Panc1 (cell line): ENCODE results near the gene CLDN7. TPM values are rescaled to one million over a fixed set of nuclear protein-coding genes. Genes with fewer than 3 reads are reported as not detected.
A peak's percentile ranks its signal among the peaks of the same experiment; 100 is the strongest.

Source experiments
- ATAC-seq: fragments of 200-7000 bp; cut with Tn5 transposase; 2 replicates; pipeline ENCODE4 v1.9.1; 2020; ENCODE audit warnings: mild to moderate bottlenecking, moderate library complexity
- BruUV-seq: library from RNA; stranded (reverse); fragments of 400-500 nt; replicated peaks from 2 replicates; lab custom pipeline; 2021; lab: Mats Ljungman, UMichigan
- CTCF ChIA-PET: fragments of 300-600 bp; sonication (Branson Sonifier 250); formaldehyde crosslinking; loops from one replicate; lab custom pipeline; 2022; ENCODE audit warnings: antibody characterized with exemption; lab: Charles Lee
- POLR2A ChIA-PET: fragments of 300-600 bp; sonication (Branson Sonifier 250); formaldehyde crosslinking; loops from one replicate; lab custom pipeline; 2022; ENCODE audit warnings: antibody characterized with exemption; lab: Charles Lee
- DNase-seq: peaks from one replicate; pipeline ENCODE4 v3.0.0-alpha.2; 2010; ENCODE audit warnings: low read depth, low spot score
- H3K27ac ChIP-seq: 2 replicates; pipeline ENCODE4 v1.5.1; 2011; ENCODE audit warnings: mild to moderate bottlenecking, low read length, inconsistent platforms
- H3K27me3 ChIP-seq: fragments of 200-500 bp; sonication (Bioruptor generic); 2 replicates; pipeline ENCODE4 v1.6.0; 2014; ENCODE audit warnings: low read length, inconsistent platforms; ENCODE audit not compliant: control insufficient read depth, insufficient read depth
- H3K36me3 ChIP-seq: fragments of 200-500 bp; sonication (Bioruptor generic); 2 replicates; pipeline ENCODE4 v1.5.1; 2014; ENCODE audit warnings: inconsistent platforms, mild to moderate bottlenecking, low read length, moderate library complexity; ENCODE audit not compliant: control insufficient read depth, insufficient read depth
- H3K4me1 ChIP-seq: 2 replicates; pipeline ENCODE4 v1.5.1; 2011; ENCODE audit warnings: inconsistent platforms, mild to moderate bottlenecking, low read length, moderate library complexity; ENCODE audit not compliant: control insufficient read depth, insufficient read depth
- H3K4me3 ChIP-seq, 2 experiments: 2 replicates each; pipeline ENCODE4 v1.5.1; 2011 to 2012; ENCODE audit warnings: low read depth in 2 of 2, low read length in 2 of 2, mild to moderate bottlenecking in 2 of 2, inconsistent platforms in 1 of 2, moderate library complexity in 1 of 2
- H3K9me3 ChIP-seq: fragments of 200-500 bp; sonication (Bioruptor generic); 2 replicates; pipeline ENCODE4 v1.5.1; 2014; ENCODE audit warnings: low read depth, mild to moderate bottlenecking, inconsistent platforms, low read length, moderate library complexity; ENCODE audit not compliant: control insufficient read depth, insufficient read depth
- POLR2AphosphoS5 ChIP-seq: IDR thresholded peaks from 2 replicates; pipeline ENCODE4 v1.6.1; 2012; ENCODE audit warnings: mild to moderate bottlenecking, low read depth, low read length, moderate library complexity
- SIN3A ChIP-seq: IDR thresholded peaks from 2 replicates; pipeline ENCODE4 v1.6.1; 2012; ENCODE audit warnings: low read depth, mild to moderate bottlenecking, low read length, moderate library complexity, borderline replicate concordance; ENCODE audit not compliant: insufficient read depth
- TCF7L2 ChIP-seq: IDR thresholded peaks from 2 replicates; pipeline ENCODE4 v1.6.1; 2011; ENCODE audit warnings: mild to moderate bottlenecking, low read depth, low read length, inconsistent platforms
- in situ Hi-C: cut with HindIII; loops from 2 replicates; pipeline ENCODE4 v1.10.0; 2016; ENCODE audit warnings: low sequenced_read_pairs, low pct_unique_long_range_greater_than_20kb
- intact Hi-C: fragments of 100-400 bp; cut with micrococcal nuclease; formaldehyde crosslinking; loops from one replicate; pipeline ENCODE4 v1.10.0; 2022; ENCODE audit not compliant: unreplicated experiment
- total RNA-seq: library from RNA; stranded (reverse); gene quantifications from one replicate; pipeline ENCODE4 v1.2.1, GENCODE V29; 2021; ENCODE audit not compliant: unreplicated experiment
- TF ChIP-seq, protein P1 (sequence below), 2 experiments: IDR thresholded peaks; 2 replicates each; pipeline ENCODE4 v1.6.1; 2011 to 2012; ENCODE audit warnings: low read depth in 2 of 2, control low read depth in 1 of 2, low read length in 1 of 2, mild to moderate bottlenecking in 1 of 2, moderate library complexity in 1 of 2; ENCODE audit not compliant: insufficient read depth in 1 of 2
- TF ChIP-seq, protein P2 (sequence below): fragments of 450-650 bp; IDR thresholded peaks from 2 replicates; pipeline ENCODE4 v1.5.1; 2017; ENCODE audit warnings: mild to moderate bottlenecking

CLDN7 gene
- total RNA-seq, 1 experiment from 2014 or later = 43.1 TPM

DNA sequence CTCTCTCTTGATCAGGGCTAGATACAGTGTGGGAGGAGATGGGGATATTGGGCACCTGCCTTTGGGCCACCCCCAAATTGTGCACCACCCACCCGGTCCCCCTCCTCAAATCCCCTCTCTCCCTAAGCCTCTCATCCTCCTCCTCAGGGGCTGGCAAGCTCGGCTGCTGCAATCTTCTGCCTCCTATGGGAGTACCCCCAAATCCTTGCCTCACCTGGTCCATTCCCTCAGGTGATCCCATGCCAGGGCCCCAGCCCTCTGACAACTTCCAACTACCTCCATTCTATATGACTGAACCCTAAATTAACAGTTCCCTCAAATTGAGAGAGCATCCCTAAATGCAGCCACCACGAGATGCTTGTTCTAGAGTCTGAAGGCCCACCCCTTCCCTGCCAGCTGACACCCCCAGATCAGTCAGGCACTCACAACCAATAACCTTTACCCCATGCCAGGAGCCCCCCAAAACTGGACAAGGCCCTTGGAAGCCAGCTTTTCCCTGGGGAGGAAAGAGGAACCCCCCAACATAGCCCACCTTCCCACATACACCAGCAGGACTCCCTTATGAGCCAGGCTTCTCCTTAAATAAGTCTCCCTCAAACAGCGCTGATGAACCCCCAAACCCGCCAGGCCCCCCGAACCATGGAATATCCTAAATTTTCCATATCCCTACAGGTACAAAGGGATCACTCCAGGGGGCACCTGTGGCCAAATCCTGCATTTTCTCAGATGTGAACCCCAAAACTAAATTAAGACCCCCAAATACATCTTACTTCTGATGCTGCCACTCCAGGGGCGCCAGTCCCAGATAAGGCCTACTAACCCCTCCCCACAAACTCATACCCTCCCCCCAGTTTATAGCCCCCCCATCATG, 45.8 kb downstream of the CLDN7 start:
- Histone ChIP-seq H3K27me3 (no peaks in the 10 kb centered on the region), H3K9me3 (no peaks in the 10 kb centered on the region), H3K27ac (peak overlapping the region; percentile 73), H3K4me1 (peaks cover 36% of the 10 kb centered on the region), H3K4me3 (peak overlapping the region; percentile 53 to 67), H3K36me3 (peaks cover 5% of the 10 kb centered on the region; the same call in 1 of the 2 replicates)
- DNase-seq (no peak), ATAC-seq (no peak)
- intact Hi-C loops (no loop called here), in situ Hi-C loops (no loop called here)
- TF ChIP-seq POLR2AphosphoS5 (no peak), TCF7L2 (no peak), SIN3A (no peak)
- TF ChIP-seq, protein P1, sequence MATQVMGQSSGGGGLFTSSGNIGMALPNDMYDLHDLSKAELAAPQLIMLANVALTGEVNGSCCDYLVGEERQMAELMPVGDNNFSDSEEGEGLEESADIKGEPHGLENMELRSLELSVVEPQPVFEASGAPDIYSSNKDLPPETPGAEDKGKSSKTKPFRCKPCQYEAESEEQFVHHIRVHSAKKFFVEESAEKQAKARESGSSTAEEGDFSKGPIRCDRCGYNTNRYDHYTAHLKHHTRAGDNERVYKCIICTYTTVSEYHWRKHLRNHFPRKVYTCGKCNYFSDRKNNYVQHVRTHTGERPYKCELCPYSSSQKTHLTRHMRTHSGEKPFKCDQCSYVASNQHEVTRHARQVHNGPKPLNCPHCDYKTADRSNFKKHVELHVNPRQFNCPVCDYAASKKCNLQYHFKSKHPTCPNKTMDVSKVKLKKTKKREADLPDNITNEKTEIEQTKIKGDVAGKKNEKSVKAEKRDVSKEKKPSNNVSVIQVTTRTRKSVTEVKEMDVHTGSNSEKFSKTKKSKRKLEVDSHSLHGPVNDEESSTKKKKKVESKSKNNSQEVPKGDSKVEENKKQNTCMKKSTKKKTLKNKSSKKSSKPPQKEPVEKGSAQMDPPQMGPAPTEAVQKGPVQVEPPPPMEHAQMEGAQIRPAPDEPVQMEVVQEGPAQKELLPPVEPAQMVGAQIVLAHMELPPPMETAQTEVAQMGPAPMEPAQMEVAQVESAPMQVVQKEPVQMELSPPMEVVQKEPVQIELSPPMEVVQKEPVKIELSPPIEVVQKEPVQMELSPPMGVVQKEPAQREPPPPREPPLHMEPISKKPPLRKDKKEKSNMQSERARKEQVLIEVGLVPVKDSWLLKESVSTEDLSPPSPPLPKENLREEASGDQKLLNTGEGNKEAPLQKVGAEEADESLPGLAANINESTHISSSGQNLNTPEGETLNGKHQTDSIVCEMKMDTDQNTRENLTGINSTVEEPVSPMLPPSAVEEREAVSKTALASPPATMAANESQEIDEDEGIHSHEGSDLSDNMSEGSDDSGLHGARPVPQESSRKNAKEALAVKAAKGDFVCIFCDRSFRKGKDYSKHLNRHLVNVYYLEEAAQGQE (IDR thresholded peaks at IDR 0.05; ENCODE audit: insufficient read depth in 1 of 2, low read depth in 2 of 2, low read length in 1 of 2) = no peak
- TF ChIP-seq, protein P2, sequence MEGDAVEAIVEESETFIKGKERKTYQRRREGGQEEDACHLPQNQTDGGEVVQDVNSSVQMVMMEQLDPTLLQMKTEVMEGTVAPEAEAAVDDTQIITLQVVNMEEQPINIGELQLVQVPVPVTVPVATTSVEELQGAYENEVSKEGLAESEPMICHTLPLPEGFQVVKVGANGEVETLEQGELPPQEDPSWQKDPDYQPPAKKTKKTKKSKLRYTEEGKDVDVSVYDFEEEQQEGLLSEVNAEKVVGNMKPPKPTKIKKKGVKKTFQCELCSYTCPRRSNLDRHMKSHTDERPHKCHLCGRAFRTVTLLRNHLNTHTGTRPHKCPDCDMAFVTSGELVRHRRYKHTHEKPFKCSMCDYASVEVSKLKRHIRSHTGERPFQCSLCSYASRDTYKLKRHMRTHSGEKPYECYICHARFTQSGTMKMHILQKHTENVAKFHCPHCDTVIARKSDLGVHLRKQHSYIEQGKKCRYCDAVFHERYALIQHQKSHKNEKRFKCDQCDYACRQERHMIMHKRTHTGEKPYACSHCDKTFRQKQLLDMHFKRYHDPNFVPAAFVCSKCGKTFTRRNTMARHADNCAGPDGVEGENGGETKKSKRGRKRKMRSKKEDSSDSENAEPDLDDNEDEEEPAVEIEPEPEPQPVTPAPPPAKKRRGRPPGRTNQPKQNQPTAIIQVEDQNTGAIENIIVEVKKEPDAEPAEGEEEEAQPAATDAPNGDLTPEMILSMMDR = no peak
- ChIA-PET POLR2A (interaction anchor here (0.6 kb wide), 1 partner anchor 88 kb away, joined by 25 read pairs; no protein-coding TSS in a partner anchor), CTCF (interaction anchor here (0.6 kb wide), 2 partner anchors 123 to 170 kb away, joined by 10 to 12 read pairs; no protein-coding TSS in a partner anchor)
- TSS peak; percentile 55 for BruUV-seq

DNA sequence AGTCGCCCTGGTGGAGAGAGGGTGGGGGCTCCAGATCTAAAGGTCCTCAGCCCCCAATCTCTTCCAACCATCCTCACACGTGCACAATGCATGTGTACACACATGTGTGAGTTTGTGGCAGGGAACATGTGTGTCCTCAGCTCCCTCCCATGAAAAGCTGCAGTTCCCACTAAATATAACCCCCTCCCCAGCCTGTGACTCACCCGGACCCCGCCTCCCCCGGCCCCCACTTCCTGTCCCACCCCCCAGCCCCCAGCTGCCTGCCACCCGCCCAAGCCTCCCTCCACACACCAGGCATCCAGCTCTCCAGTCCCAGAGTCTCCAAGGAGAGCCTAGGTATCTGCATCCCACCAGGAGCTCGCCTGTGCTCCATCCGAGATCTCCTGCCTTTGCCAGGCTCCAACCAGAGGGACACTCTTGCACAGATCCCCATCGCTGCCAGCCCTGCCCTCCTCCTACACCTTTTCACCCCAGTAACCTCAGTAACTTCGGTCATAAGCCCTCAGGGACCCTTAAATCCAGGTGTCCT, 46.6 kb downstream of the CLDN7 start:
- BruUV-seq = no TSS peak
- ChIA-PET POLR2A (interaction anchor here (0.6 kb wide), 1 partner anchor 89 kb away, joined by 25 read pairs; no protein-coding TSS in a partner anchor), CTCF (interaction anchor here (0.5 to 0.6 kb wide), 3 partner anchors 38 to 169 kb away, joined by 3 to 12 read pairs (median 10); no protein-coding TSS in a partner anchor)
- TF ChIP-seq, protein P2 = no peak
- TF ChIP-seq, protein P1 (IDR thresholded peaks at IDR 0.05; ENCODE audit: insufficient read depth in 1 of 2, low read depth in 2 of 2, low read length in 1 of 2) = no peak
- TF ChIP-seq TCF7L2 (no peak), POLR2AphosphoS5 (no peak), SIN3A (no peak)
- H3K4me3 ChIP-seq = peak overlapping the region; percentile 53 to 70
- peaks cover 29% of the 10 kb centered on the region for H3K4me1 ChIP-seq
- intact Hi-C loops (no loop called here), in situ Hi-C loops (no loop called here)
- ATAC-seq = no peak
- peaks cover 5% of the 10 kb centered on the region; the same call in 1 of the 2 replicates for H3K36me3 ChIP-seq
- no peaks in the 10 kb centered on the region for H3K27me3 ChIP-seq
- no peaks in the 10 kb centered on the region for H3K9me3 ChIP-seq
- DNase-seq = no peak
- H3K27ac ChIP-seq = peak overlapping the region; percentile 73
